Brain microvascular endothelial cell (primary cell): ENCODE measurements around the gene LCP2.
"Not testable (repeated sequence)": the region's sequence is repeated elsewhere in the genome, so short reads cannot be mapped to it uniquely, and the experiment has no call there.

Experiments used
- DNase-seq: peaks from one replicate; pipeline ENCODE4 v3.0.0-alpha.2; 2020
- H3K27ac ChIP-seq: fragments of 250-450 bp; sonication (Bioruptor Pico); 2 replicates; pipeline ENCODE4 v1.5.1; 2020; ENCODE audit warnings: mild to moderate bottlenecking, moderate library complexity
- H3K27me3 ChIP-seq: fragments of 250-450 bp; sonication (Bioruptor Pico); replicated peaks from 2 replicates; pipeline ENCODE4 v1.5.1; 2020; ENCODE audit warnings: mild to moderate bottlenecking
- H3K36me3 ChIP-seq: fragments of 250-450 bp; sonication (Bioruptor Pico); replicated peaks from 2 replicates; pipeline ENCODE4 v1.5.1; 2020; ENCODE audit warnings: mild to moderate bottlenecking
- H3K4me3 ChIP-seq: 2 replicates; pipeline ENCODE4 v1.5.1; 2011; ENCODE audit warnings: low read depth, mild to moderate bottlenecking, control low read depth, low read length, moderate library complexity
- CTCF ChIP-seq: IDR thresholded peaks from 2 replicates; pipeline ENCODE4 v1.5.1; 2011; ENCODE audit warnings: low read depth, mild to moderate bottlenecking, moderate library complexity, low read length, control low read depth, inconsistent platforms; ENCODE audit errors: missing control alignments
- in situ Hi-C: cut with HindIII; loops from 2 replicates; pipeline ENCODE4 v1.10.0; 2017; ENCODE audit warnings: low sequenced_read_pairs, low pct_ligation_motif_present

The LCP2 gene

GRCh38 chr5:170248172-170248930 is 49.2 kb downstream of the LCP2 start:
- H3K27me3 ChIP-seq, result peaks cover 4% of the 10 kb centered on the region
- no peak for DNase-seq
- H3K27ac ChIP-seq, result no peak overlapping the region
- in situ Hi-C loops, result no loop called here
- H3K4me3 ChIP-seq, result no peak overlapping the region
- H3K36me3 ChIP-seq, result no peaks in the 10 kb centered on the region
- no peak for TF ChIP-seq CTCF

- H3K36me3 ChIP-seq, result no peaks in the 10 kb centered on the region
Measured at GRCh38 chr5:170247363-170247762, 50.2 kb downstream of the LCP2 start.

GRCh38 chr5:170246126-170246870 is 51.3 kb downstream of the LCP2 start:
- Histone ChIP-seq H3K27ac (no peak overlapping the region), H3K27me3 (peaks cover 2% of the 10 kb centered on the region), H3K4me3 (no peak overlapping the region), H3K36me3 (no peaks in the 10 kb centered on the region)
- in situ Hi-C loops, result no loop called here
- no peak for TF ChIP-seq CTCF
- no peak for DNase-seq

More at GRCh38 chr5:170247363-170247762, 50.2 kb downstream of the LCP2 start:
- in situ Hi-C loops, result no loop called here
- Histone ChIP-seq H3K27ac (no peak overlapping the region), H3K4me3 (no peak overlapping the region), H3K27me3 (peaks cover 4% of the 10 kb centered on the region)
- no peak for DNase-seq
- TF ChIP-seq CTCF, result no peak

GRCh38 chr5:170245436-170245835 is 52.1 kb downstream of the LCP2 start:
- H3K36me3 ChIP-seq, in situ Hi-C loops, H3K27ac ChIP-seq, H3K4me3 ChIP-seq, DNase-seq, H3K27me3 ChIP-seq: not testable (repeated sequence)

GRCh38 chr5:170238456-170239196 is 59.0 kb downstream of the LCP2 start:
- H3K36me3 ChIP-seq, result no peaks in the 10 kb centered on the region
- DNase-seq, result no peak
- in situ Hi-C loops, result no loop called here
- no peaks in the 10 kb centered on the region for H3K27me3 ChIP-seq
- TF ChIP-seq CTCF, result no peak
- no peak overlapping the region for H3K27ac ChIP-seq
- no peak overlapping the region for H3K4me3 ChIP-seq
